D721Med (cell line): ENCODE data around the gene BACH2.

Experiments used
- DNase-seq: peaks from one replicate; pipeline ENCODE4 v3.0.0; 2011; ENCODE audit warnings: low spot score; ENCODE audit not compliant: insufficient read length
- FAIRE-seq: peaks from 2 replicates; lab custom pipeline; 2011; peaks lifted over from hg19 to GRCh38; lab: Jason Lieb, UNC
- CTCF ChIP-seq: IDR thresholded peaks from 2 replicates; pipeline ENCODE4 v1.5.1; 2012; ENCODE audit warnings: mild to moderate bottlenecking, control low read depth; ENCODE audit not compliant: insufficient read depth; ENCODE audit errors: missing control alignments

Gene BACH2

GRCh38 chr6:90233994-90234393 lies 62.6 kb downstream of the BACH2 start:
- DNase-seq (no peak), FAIRE-seq (no peak)
- no peak for TF ChIP-seq CTCF

- no peak for TF ChIP-seq CTCF
- FAIRE-seq, result no peak
- DNase-seq, result no peak
These were observed 63.4 kb downstream of the BACH2 start for GRCh38 chr6:90233213-90233612.

- no peak for DNase-seq
- TF ChIP-seq CTCF, result no peak
- FAIRE-seq, result no peak
These were observed 64.8 kb downstream of the BACH2 start for GRCh38 chr6:90231798-90232197.

GRCh38 chr6:90231308-90231707 lies 65.3 kb downstream of the BACH2 start:
- DNase-seq (no peak), FAIRE-seq (no peak)
- no peak for TF ChIP-seq CTCF

- DNase-seq, result no peak
- no peak for TF ChIP-seq CTCF
- FAIRE-seq, result no peak
These were observed 66.0 kb downstream of the BACH2 start for GRCh38 chr6:90230548-90231215.

- no peak for FAIRE-seq
- no peak for TF ChIP-seq CTCF
- no peak for DNase-seq
These were observed 67.2 kb downstream of the BACH2 start for GRCh38 chr6:90229331-90230010.

GRCh38 chr6:90227673-90228072 lies 69.0 kb downstream of the BACH2 start:
- FAIRE-seq (no peak), DNase-seq (no peak)
- no peak for TF ChIP-seq CTCF
